HFFc6 (cell line): ENCODE results near the gene MPRIP. TPM values are rescaled to one million over a fixed set of nuclear protein-coding genes. Genes with fewer than 3 reads are reported as not detected.

Experiments
- DNase-seq: peaks from one replicate; pipeline ENCODE4 v3.0.0-alpha.2; 2018
- H3K27ac Mint-ChIP-seq: 2 replicates; pipeline ENCODE4 v1.8.0; 2020; ENCODE audit warnings: mild to moderate bottlenecking, mixed read lengths
- H3K27me3 Mint-ChIP-seq: 2 replicates; pipeline ENCODE4 v1.8.0; 2021; ENCODE audit warnings: mild to moderate bottlenecking, moderate library complexity, mixed read lengths; ENCODE audit not compliant: insufficient read depth
- H3K36me3 Mint-ChIP-seq: 2 replicates; pipeline ENCODE4 v1.8.0; 2021; ENCODE audit warnings: low read depth, mixed read lengths
- H3K4me1 Mint-ChIP-seq: 2 replicates; pipeline ENCODE4 v1.8.0; 2020; ENCODE audit warnings: low read depth, mixed read lengths
- H3K4me3 Mint-ChIP-seq: 2 replicates; pipeline ENCODE4 v1.8.0; 2020; ENCODE audit warnings: mild to moderate bottlenecking, moderate library complexity, mixed read lengths
- H3K9me3 Mint-ChIP-seq: 2 replicates; pipeline ENCODE4 v1.8.0; 2020; ENCODE audit warnings: mild to moderate bottlenecking, mixed read lengths
- CTCF ChIP-seq: fragments of 200-600 bp; sonication (generic); IDR thresholded peaks from 2 replicates; pipeline ENCODE4 v1.5.0; 2021; ENCODE audit warnings: antibody characterized with exemption, mild to moderate bottlenecking
- total RNA-seq, 6 experiments: library from RNA; stranded (reverse); fragmentation: NEBNext Ultra II Directional; extraction: Animal tissue kit (Norgen Biotek cat#: 25700); gene quantifications; 2 replicates in 1 of 6; 3 replicates in 5 of 6; pipeline ENCODE4 v1.2.3, GENCODE V29; 2021

Gene MPRIP
- total RNA-seq, 6 experiments from 2014 or later, result 350 to 409 (median 372) TPM

DNA sequence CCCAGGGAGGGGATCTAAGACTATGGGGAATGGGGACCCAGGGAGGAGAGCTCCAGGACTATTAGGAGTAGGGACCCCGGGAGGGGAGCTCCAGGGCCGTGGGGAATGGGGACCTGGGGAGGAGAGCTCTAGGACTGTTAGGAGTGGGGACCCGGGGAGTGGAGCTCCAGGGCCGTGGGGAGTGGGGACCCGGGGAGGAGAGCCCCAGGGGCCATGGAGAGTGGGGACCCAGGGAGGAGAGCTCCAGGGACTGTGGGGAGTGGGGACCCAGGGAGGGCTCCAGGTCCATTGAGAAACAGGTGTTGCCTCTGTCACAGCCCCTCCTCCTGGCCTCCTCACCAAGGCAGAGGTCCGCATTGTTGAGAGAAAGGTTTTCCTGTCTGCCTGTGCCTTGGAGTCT is 16.0 kb downstream of the MPRIP start:
- no peak for TF ChIP-seq CTCF
- no peaks in the 10 kb centered on the region for H3K9me3 Mint-ChIP-seq
- H3K4me1 Mint-ChIP-seq, result peaks cover 49% of the 10 kb centered on the region
- peaks cover 8% of the 10 kb centered on the region; the same call in 1 of the 2 replicates for H3K36me3 Mint-ChIP-seq
- H3K27me3 Mint-ChIP-seq, result peaks cover 2% of the 10 kb centered on the region
- no peak for DNase-seq
- H3K4me3 Mint-ChIP-seq, result no peak overlapping the region
- no peak overlapping the region for H3K27ac Mint-ChIP-seq

GRCh38 chr17:17059301-17059890 is 17.1 kb downstream of the MPRIP start:
- no peak for TF ChIP-seq CTCF
- H3K9me3 Mint-ChIP-seq, result no peaks in the 10 kb centered on the region
- peaks cover 2% of the 10 kb centered on the region for H3K27me3 Mint-ChIP-seq
- DNase-seq, result no peak
- H3K4me3 Mint-ChIP-seq, result no peak overlapping the region
- peaks cover 12% of the 10 kb centered on the region; the same call in 1 of the 2 replicates for H3K36me3 Mint-ChIP-seq
- no peak overlapping the region for H3K27ac Mint-ChIP-seq
- H3K4me1 Mint-ChIP-seq, result peaks cover 49% of the 10 kb centered on the region

- TF ChIP-seq CTCF, result no peak
- Mint-ChIP-seq H3K4me1 (peaks cover 49% of the 10 kb centered on the region), H3K27me3 (peaks cover 2% of the 10 kb centered on the region), H3K4me3 (no peak overlapping the region), H3K36me3 (peaks cover 12% of the 10 kb centered on the region; the same call in 1 of the 2 replicates), H3K27ac (no peak overlapping the region), H3K9me3 (no peaks in the 10 kb centered on the region)
- DNase-seq, result no peak
Measured at GRCh38 chr17:17060001-17060922, 18.0 kb downstream of the MPRIP start.

DNA sequence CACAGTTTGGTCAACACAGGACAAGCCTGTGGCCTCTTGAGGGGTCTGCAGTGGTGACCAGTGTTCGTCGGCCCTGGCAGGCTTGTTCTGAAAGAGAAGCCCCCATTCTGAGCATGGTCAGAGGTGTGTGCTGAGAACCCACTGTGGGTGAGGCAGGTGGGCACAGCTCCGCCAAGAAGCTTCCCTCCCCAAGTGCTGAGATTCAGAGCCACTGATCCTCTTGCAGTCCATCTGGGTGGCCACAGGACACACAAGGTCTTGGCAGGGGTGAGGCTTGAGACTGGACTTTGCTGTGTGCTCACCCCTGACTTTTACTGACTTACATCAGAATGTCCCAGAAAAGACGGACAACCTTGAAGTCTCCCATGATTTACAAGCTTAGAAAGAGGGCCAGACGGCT is 18.7 kb downstream of the MPRIP start:
- Mint-ChIP-seq H3K27me3 (peaks cover 2% of the 10 kb centered on the region), H3K27ac (no peak overlapping the region), H3K4me1 (peaks cover 49% of the 10 kb centered on the region), H3K9me3 (no peaks in the 10 kb centered on the region), H3K36me3 (peaks cover 12% of the 10 kb centered on the region; the same call in 1 of the 2 replicates), H3K4me3 (no peak overlapping the region)
- TF ChIP-seq CTCF, result no peak
- no peak for DNase-seq

DNA sequence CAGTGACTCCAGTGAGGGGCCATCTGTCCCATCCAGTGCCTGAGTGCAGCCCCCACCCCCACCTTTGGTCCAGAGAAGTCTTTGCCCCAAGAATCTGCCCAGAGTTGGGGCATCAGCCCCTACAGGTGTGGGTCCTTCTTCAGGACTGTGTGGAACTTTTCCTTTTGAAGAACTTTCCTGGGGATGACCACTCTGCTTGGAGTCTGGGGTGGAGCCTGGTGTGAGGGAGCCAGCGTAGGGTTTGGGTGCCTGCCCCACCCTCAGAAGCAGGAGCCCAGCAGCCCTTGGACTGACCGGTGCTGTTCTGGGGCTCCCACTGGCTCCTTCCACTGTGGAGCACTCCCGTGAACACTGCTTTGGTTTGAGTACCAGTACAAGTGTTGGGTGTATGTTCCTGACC is 19.3 kb downstream of the MPRIP start:
- DNase-seq, result no peak
- Mint-ChIP-seq H3K4me1 (peaks cover 49% of the 10 kb centered on the region), H3K9me3 (no peaks in the 10 kb centered on the region), H3K36me3 (peaks cover 12% of the 10 kb centered on the region; the same call in 1 of the 2 replicates), H3K27me3 (peaks cover 2% of the 10 kb centered on the region), H3K27ac (no peak overlapping the region), H3K4me3 (no peak overlapping the region)
- no peak for TF ChIP-seq CTCF
